Panc1 (cell line): Measurements from ENCODE around the gene GRID1. TPM values are rescaled to one million over a fixed set of nuclear protein-coding genes. Genes with fewer than 3 reads are reported as not detected.
A peak's percentile ranks its signal among the peaks of the same experiment; 100 is the strongest.

Experiments
- ATAC-seq: fragments of 200-7000 bp; cut with Tn5 transposase; 2 replicates; pipeline ENCODE4 v1.9.1; 2020; ENCODE audit warnings: mild to moderate bottlenecking, moderate library complexity
- BruUV-seq: library from RNA; stranded (reverse); fragments of 400-500 nt; replicated peaks from 2 replicates; lab custom pipeline; 2021; lab: Mats Ljungman, UMichigan
- CTCF ChIA-PET: fragments of 300-600 bp; sonication (Branson Sonifier 250); formaldehyde crosslinking; loops from one replicate; lab custom pipeline; 2022; ENCODE audit warnings: antibody characterized with exemption; lab: Charles Lee
- POLR2A ChIA-PET: fragments of 300-600 bp; sonication (Branson Sonifier 250); formaldehyde crosslinking; loops from one replicate; lab custom pipeline; 2022; ENCODE audit warnings: antibody characterized with exemption; lab: Charles Lee
- DNase-seq: peaks from one replicate; pipeline ENCODE4 v3.0.0-alpha.2; 2010; ENCODE audit warnings: low read depth, low spot score
- H3K27ac ChIP-seq: 2 replicates; pipeline ENCODE4 v1.5.1; 2011; ENCODE audit warnings: mild to moderate bottlenecking, low read length, inconsistent platforms
- H3K27me3 ChIP-seq: fragments of 200-500 bp; sonication (Bioruptor generic); 2 replicates; pipeline ENCODE4 v1.6.0; 2014; ENCODE audit warnings: low read length, inconsistent platforms; ENCODE audit not compliant: control insufficient read depth, insufficient read depth
- H3K36me3 ChIP-seq: fragments of 200-500 bp; sonication (Bioruptor generic); 2 replicates; pipeline ENCODE4 v1.5.1; 2014; ENCODE audit warnings: inconsistent platforms, mild to moderate bottlenecking, low read length, moderate library complexity; ENCODE audit not compliant: control insufficient read depth, insufficient read depth
- H3K4me1 ChIP-seq: 2 replicates; pipeline ENCODE4 v1.5.1; 2011; ENCODE audit warnings: inconsistent platforms, mild to moderate bottlenecking, low read length, moderate library complexity; ENCODE audit not compliant: control insufficient read depth, insufficient read depth
- H3K4me3 ChIP-seq, 2 experiments: 2 replicates each; pipeline ENCODE4 v1.5.1; 2011 to 2012; ENCODE audit warnings: low read depth in 2 of 2, low read length in 2 of 2, mild to moderate bottlenecking in 2 of 2, inconsistent platforms in 1 of 2, moderate library complexity in 1 of 2
- H3K9me3 ChIP-seq: fragments of 200-500 bp; sonication (Bioruptor generic); 2 replicates; pipeline ENCODE4 v1.5.1; 2014; ENCODE audit warnings: low read depth, mild to moderate bottlenecking, inconsistent platforms, low read length, moderate library complexity; ENCODE audit not compliant: control insufficient read depth, insufficient read depth
- POLR2AphosphoS5 ChIP-seq: IDR thresholded peaks from 2 replicates; pipeline ENCODE4 v1.6.1; 2012; ENCODE audit warnings: mild to moderate bottlenecking, low read depth, low read length, moderate library complexity
- SIN3A ChIP-seq: IDR thresholded peaks from 2 replicates; pipeline ENCODE4 v1.6.1; 2012; ENCODE audit warnings: low read depth, mild to moderate bottlenecking, low read length, moderate library complexity, borderline replicate concordance; ENCODE audit not compliant: insufficient read depth
- TCF7L2 ChIP-seq: IDR thresholded peaks from 2 replicates; pipeline ENCODE4 v1.6.1; 2011; ENCODE audit warnings: mild to moderate bottlenecking, low read depth, low read length, inconsistent platforms
- in situ Hi-C: cut with HindIII; loops from 2 replicates; pipeline ENCODE4 v1.10.0; 2016; ENCODE audit warnings: low sequenced_read_pairs, low pct_unique_long_range_greater_than_20kb
- intact Hi-C: fragments of 100-400 bp; cut with micrococcal nuclease; formaldehyde crosslinking; loops from one replicate; pipeline ENCODE4 v1.10.0; 2022; ENCODE audit not compliant: unreplicated experiment
- total RNA-seq: library from RNA; stranded (reverse); gene quantifications from one replicate; pipeline ENCODE4 v1.2.1, GENCODE V29; 2021; ENCODE audit not compliant: unreplicated experiment
- TF ChIP-seq, protein P1 (sequence below), 2 experiments: IDR thresholded peaks; 2 replicates each; pipeline ENCODE4 v1.6.1; 2011 to 2012; ENCODE audit warnings: low read depth in 2 of 2, control low read depth in 1 of 2, low read length in 1 of 2, mild to moderate bottlenecking in 1 of 2, moderate library complexity in 1 of 2; ENCODE audit not compliant: insufficient read depth in 1 of 2
- TF ChIP-seq, protein P2 (sequence below): fragments of 450-650 bp; IDR thresholded peaks from 2 replicates; pipeline ENCODE4 v1.5.1; 2017; ENCODE audit warnings: mild to moderate bottlenecking

GRID1 gene
- total RNA-seq, 1 experiment from 2014 or later, result 2.3 TPM

- in situ Hi-C loops (no loop called here), intact Hi-C loops (no loop called here)
- H3K27ac ChIP-seq, result no peak overlapping the region
- ATAC-seq (no peak), DNase-seq (no peak)
- no peak overlapping the region for H3K4me3 ChIP-seq
- CTCF ChIA-PET, result no interaction called here
- TF ChIP-seq, protein P1, sequence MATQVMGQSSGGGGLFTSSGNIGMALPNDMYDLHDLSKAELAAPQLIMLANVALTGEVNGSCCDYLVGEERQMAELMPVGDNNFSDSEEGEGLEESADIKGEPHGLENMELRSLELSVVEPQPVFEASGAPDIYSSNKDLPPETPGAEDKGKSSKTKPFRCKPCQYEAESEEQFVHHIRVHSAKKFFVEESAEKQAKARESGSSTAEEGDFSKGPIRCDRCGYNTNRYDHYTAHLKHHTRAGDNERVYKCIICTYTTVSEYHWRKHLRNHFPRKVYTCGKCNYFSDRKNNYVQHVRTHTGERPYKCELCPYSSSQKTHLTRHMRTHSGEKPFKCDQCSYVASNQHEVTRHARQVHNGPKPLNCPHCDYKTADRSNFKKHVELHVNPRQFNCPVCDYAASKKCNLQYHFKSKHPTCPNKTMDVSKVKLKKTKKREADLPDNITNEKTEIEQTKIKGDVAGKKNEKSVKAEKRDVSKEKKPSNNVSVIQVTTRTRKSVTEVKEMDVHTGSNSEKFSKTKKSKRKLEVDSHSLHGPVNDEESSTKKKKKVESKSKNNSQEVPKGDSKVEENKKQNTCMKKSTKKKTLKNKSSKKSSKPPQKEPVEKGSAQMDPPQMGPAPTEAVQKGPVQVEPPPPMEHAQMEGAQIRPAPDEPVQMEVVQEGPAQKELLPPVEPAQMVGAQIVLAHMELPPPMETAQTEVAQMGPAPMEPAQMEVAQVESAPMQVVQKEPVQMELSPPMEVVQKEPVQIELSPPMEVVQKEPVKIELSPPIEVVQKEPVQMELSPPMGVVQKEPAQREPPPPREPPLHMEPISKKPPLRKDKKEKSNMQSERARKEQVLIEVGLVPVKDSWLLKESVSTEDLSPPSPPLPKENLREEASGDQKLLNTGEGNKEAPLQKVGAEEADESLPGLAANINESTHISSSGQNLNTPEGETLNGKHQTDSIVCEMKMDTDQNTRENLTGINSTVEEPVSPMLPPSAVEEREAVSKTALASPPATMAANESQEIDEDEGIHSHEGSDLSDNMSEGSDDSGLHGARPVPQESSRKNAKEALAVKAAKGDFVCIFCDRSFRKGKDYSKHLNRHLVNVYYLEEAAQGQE (IDR thresholded peaks at IDR 0.05; ENCODE audit: insufficient read depth in 1 of 2, low read depth in 2 of 2, low read length in 1 of 2), result no peak
- TF ChIP-seq, protein P2, sequence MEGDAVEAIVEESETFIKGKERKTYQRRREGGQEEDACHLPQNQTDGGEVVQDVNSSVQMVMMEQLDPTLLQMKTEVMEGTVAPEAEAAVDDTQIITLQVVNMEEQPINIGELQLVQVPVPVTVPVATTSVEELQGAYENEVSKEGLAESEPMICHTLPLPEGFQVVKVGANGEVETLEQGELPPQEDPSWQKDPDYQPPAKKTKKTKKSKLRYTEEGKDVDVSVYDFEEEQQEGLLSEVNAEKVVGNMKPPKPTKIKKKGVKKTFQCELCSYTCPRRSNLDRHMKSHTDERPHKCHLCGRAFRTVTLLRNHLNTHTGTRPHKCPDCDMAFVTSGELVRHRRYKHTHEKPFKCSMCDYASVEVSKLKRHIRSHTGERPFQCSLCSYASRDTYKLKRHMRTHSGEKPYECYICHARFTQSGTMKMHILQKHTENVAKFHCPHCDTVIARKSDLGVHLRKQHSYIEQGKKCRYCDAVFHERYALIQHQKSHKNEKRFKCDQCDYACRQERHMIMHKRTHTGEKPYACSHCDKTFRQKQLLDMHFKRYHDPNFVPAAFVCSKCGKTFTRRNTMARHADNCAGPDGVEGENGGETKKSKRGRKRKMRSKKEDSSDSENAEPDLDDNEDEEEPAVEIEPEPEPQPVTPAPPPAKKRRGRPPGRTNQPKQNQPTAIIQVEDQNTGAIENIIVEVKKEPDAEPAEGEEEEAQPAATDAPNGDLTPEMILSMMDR, result peak; percentile 59
- TF ChIP-seq POLR2AphosphoS5, result no peak
- no peak for TF ChIP-seq SIN3A
- no peak for TF ChIP-seq TCF7L2
- no peaks in the 10 kb centered on the region for H3K4me1 ChIP-seq
- no peaks in the 10 kb centered on the region for H3K9me3 ChIP-seq
- H3K27me3 ChIP-seq, result no peaks in the 10 kb centered on the region
- no peaks in the 10 kb centered on the region for H3K36me3 ChIP-seq
- POLR2A ChIA-PET, result no interaction called here
- BruUV-seq, result no TSS peak
Measured at GRCh38 chr10:85791818-85792532, 574.6 kb downstream of the GRID1 start.

GRCh38 chr10:85789982-85790789, 576.4 kb downstream of the GRID1 start:
- no peaks in the 10 kb centered on the region for H3K4me1 ChIP-seq
- in situ Hi-C loops, result no loop called here
- ChIA-PET CTCF (no interaction called here), POLR2A (no interaction called here)
- no peaks in the 10 kb centered on the region for H3K9me3 ChIP-seq
- H3K4me3 ChIP-seq, result no peak overlapping the region
- ATAC-seq, result no peak
- BruUV-seq, result no TSS peak
- H3K36me3 ChIP-seq, result no peaks in the 10 kb centered on the region
- no peaks in the 10 kb centered on the region for H3K27me3 ChIP-seq
- no peak for DNase-seq
- intact Hi-C loops, result no loop called here
- TF ChIP-seq POLR2AphosphoS5 (no peak), SIN3A (no peak), TCF7L2 (no peak)
- TF ChIP-seq, protein P2, result no peak
- TF ChIP-seq, protein P1 (IDR thresholded peaks at IDR 0.05; ENCODE audit: insufficient read depth in 1 of 2, low read depth in 2 of 2, low read length in 1 of 2), result no peak
- no peak overlapping the region for H3K27ac ChIP-seq
